ENCODE results near the gene HIC1. TPM values are rescaled to one million over a fixed set of nuclear protein-coding genes. Genes with fewer than 3 reads are reported as not detected.

Gene HIC1
- polyA plus RNA-seq, 1 of the 3 experiments (the other 2 are of a cell fraction): 6.4 TPM

DNA sequence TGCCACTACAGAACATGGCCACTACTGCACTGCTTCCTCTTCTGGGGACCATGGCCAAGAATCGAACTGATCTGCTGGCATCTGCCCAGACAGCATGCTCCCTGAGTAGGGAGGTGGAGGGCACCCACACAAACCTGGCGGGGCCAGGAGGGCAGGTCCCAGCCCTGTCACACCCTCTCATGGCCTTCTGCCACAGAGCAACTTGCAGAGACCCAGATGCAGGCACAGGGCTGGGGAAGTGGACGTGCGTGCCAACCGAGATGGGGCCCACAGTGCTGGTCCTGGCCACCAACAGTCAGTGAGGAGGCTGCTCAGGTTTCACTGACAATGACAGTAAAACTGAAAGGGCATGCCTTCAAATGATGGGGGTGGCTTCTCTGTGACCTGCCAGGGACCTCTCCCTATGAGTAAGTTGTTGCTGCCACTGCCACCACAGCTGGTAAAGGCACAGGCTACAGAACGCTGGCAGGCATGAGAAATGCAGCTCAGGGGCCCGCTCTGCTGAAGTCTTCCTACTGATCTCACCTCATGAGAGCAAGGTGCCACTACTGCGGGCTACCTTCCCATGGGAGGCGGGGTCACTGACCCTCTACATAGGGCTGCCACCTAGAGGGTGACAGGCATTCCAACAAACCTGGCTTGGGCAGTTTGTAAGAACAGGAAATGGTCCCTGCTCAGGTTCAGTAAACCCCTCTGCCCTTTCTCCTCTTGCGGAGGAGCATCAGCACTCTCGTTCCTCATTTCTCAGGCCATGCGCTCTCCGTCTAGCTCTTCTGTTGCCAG is 15.5 kb downstream of the HIC1 start:
- TF ChIP-seq MXI1 (IDR thresholded peaks at IDR 0.05; ENCODE audit: low read depth, low read length): no peak
- no peak for TF ChIP-seq FOXM1 (IDR thresholded peaks at IDR 0.05; ENCODE audit: low read depth)
- no peak for TF ChIP-seq RXRA (IDR thresholded peaks at IDR 0.05; ENCODE audit: borderline replicate concordance, low read depth)
- TF ChIP-seq RAD21 (IDR thresholded peaks at IDR 0.05; ENCODE audit: low read length): no peak
- TF ChIP-seq SMC3 (IDR thresholded peaks at IDR 0.05; ENCODE audit: low read depth, low read length): no peak
- TF ChIP-seq NFIC (IDR thresholded peaks at IDR 0.05; ENCODE audit: borderline replicate concordance): no peak
- H3K4me3 ChIP-seq (ENCODE audit: low read depth in 2 of 2, low read length in 1 of 2): no peak overlapping the region
- POLR2A ChIA-PET: no interaction called here
- no peaks in the 10 kb centered on the region for H3K9me2 ChIP-seq
- no peak overlapping the region for H3K4me2 ChIP-seq
- no peak overlapping the region for H2AFZ ChIP-seq (ENCODE audit: low read depth)
- H3K79me2 ChIP-seq (ENCODE audit: insufficient read depth): no peaks in the 10 kb centered on the region
- H3K9me3 ChIP-seq: no peaks in the 10 kb centered on the region
- DNase-seq: no peak
- CTCF ChIA-PET: interaction anchor here (1.0 to 4.5 kb wide), 4 partner anchors 11 to 106 kb away, joined by 3 to 28 read pairs (median 3); partner anchors contain the start of gene HIC1
- peaks cover 17% of the 10 kb centered on the region for H3F3A ChIP-seq (replicated peaks; ENCODE audit: insufficient read depth)
- H3K27ac ChIP-seq (ENCODE audit: low read depth in 2 of 2, low read length in 1 of 2): peak overlapping the region in 1 of 2 experiments; percentile 8; a peak in 1 of 4 replicates
- no peaks in the 10 kb centered on the region for H4K20me1 ChIP-seq (ENCODE audit: insufficient read depth)
- no peaks in the 10 kb centered on the region for H3K27me3 ChIP-seq (ENCODE audit: insufficient read depth)
- peaks cover 27 to 49% of the 10 kb centered on the region in 2 experiments; a peak in 3 of 4 replicates for H3K4me1 ChIP-seq (ENCODE audit: control insufficient read depth in 1 of 2, insufficient read depth in 2 of 2, low read depth in 1 of 2, low read length in 1 of 2)
- no peak overlapping the region for H3K9ac ChIP-seq
- H3K36me3 ChIP-seq (replicated peaks in 1 of 2; ENCODE audit: control insufficient read depth in 1 of 2, insufficient read depth in 2 of 2, low read length in 1 of 2): peaks cover 17 to 20% of the 10 kb centered on the region in 2 experiments
- WGBS (ENCODE audit: low lambda C conversion rate): 82% methylated on average over 9 of the region's 13 CpGs

GRCh38 chr17:2071024-2071385 is 16.1 kb downstream of the HIC1 start:
- CTCF ChIA-PET: interaction anchor here (0.9 to 4.5 kb wide), 4 partner anchors 17 to 350 kb away, joined by 3 to 28 read pairs (median 3); partner anchors contain the start of gene HIC1
- POLR2A ChIA-PET: no interaction called here
- WGBS (ENCODE audit: low lambda C conversion rate): 94% methylated on average over 4 of the region's 6 CpGs

GRCh38 chr17:2071455-2072281 is 16.8 kb downstream of the HIC1 start:
- no peak overlapping the region for H3K4me2 ChIP-seq
- no peaks in the 10 kb centered on the region for H3K27me3 ChIP-seq (ENCODE audit: insufficient read depth)
- H3K79me2 ChIP-seq (ENCODE audit: insufficient read depth): no peaks in the 10 kb centered on the region
- H3F3A ChIP-seq (replicated peaks; ENCODE audit: insufficient read depth): peaks cover 17% of the 10 kb centered on the region
- H3K9me2 ChIP-seq: no peaks in the 10 kb centered on the region
- H4K20me1 ChIP-seq (ENCODE audit: insufficient read depth): no peaks in the 10 kb centered on the region
- H3K36me3 ChIP-seq (replicated peaks in 1 of 2; ENCODE audit: control insufficient read depth in 1 of 2, insufficient read depth in 2 of 2, low read length in 1 of 2): peaks cover 14% of the 10 kb centered on the region in 2 experiments
- H3K9me3 ChIP-seq: no peaks in the 10 kb centered on the region
- POLR2A ChIA-PET: no interaction called here
- CTCF ChIA-PET: interaction anchor here (0.6 to 4.5 kb wide), 5 partner anchors 17 to 350 kb away, joined by 3 to 28 read pairs (median 3); partner anchors contain the start of gene HIC1
- no peak for DNase-seq
- H3K27ac ChIP-seq (ENCODE audit: low read depth in 2 of 2, low read length in 1 of 2): no peak overlapping the region
- H3K9ac ChIP-seq: no peak overlapping the region
- 90% methylated on average over 30 of the region's 31 CpGs for WGBS (ENCODE audit: low lambda C conversion rate)
- H3K4me1 ChIP-seq (ENCODE audit: control insufficient read depth in 1 of 2, insufficient read depth in 2 of 2, low read depth in 1 of 2, low read length in 1 of 2): peaks cover 25 to 61% of the 10 kb centered on the region in 2 experiments; a peak in 3 of 4 replicates
- no peak overlapping the region for H3K4me3 ChIP-seq (ENCODE audit: low read depth in 2 of 2, low read length in 1 of 2)
- no peak overlapping the region for H2AFZ ChIP-seq (ENCODE audit: low read depth)
- no peak for TF ChIP-seq YY1 (IDR thresholded peaks at IDR 0.05; ENCODE audit: low read depth)
- TF ChIP-seq SMC3 (IDR thresholded peaks at IDR 0.05; ENCODE audit: low read depth, low read length): no peak
- TF ChIP-seq, protein P1, sequence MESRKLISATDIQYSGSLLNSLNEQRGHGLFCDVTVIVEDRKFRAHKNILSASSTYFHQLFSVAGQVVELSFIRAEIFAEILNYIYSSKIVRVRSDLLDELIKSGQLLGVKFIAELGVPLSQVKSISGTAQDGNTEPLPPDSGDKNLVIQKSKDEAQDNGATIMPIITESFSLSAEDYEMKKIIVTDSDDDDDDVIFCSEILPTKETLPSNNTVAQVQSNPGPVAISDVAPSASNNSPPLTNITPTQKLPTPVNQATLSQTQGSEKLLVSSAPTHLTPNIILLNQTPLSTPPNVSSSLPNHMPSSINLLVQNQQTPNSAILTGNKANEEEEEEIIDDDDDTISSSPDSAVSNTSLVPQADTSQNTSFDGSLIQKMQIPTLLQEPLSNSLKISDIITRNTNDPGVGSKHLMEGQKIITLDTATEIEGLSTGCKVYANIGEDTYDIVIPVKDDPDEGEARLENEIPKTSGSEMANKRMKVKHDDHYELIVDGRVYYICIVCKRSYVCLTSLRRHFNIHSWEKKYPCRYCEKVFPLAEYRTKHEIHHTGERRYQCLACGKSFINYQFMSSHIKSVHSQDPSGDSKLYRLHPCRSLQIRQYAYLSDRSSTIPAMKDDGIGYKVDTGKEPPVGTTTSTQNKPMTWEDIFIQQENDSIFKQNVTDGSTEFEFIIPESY (IDR thresholded peaks at IDR 0.05; ENCODE audit: borderline replicate concordance, low read depth): no peak
- TF ChIP-seq TEAD4 (IDR thresholded peaks at IDR 0.05; ENCODE audit: borderline replicate concordance, insufficient read depth): no peak
- TF ChIP-seq FOXM1 (IDR thresholded peaks at IDR 0.05; ENCODE audit: low read depth): no peak
- TF ChIP-seq MXI1 (IDR thresholded peaks at IDR 0.05; ENCODE audit: low read depth, low read length): no peak
- TF ChIP-seq RCOR1 (IDR thresholded peaks at IDR 0.05; ENCODE audit: low read length): no peak
- no peak for TF ChIP-seq CHD2 (IDR thresholded peaks at IDR 0.05; ENCODE audit: low read length, partially characterized antibody)
- no peak for TF ChIP-seq SIN3A (IDR thresholded peaks at IDR 0.05; ENCODE audit: borderline replicate concordance, low read depth, low read length)
- TF ChIP-seq NFIC (IDR thresholded peaks at IDR 0.05; ENCODE audit: borderline replicate concordance): no peak
- TF ChIP-seq TAF1 (IDR thresholded peaks at IDR 0.05; ENCODE audit: borderline replicate concordance, low read depth, low read length): no peak
- no peak for TF ChIP-seq ELF1 (IDR thresholded peaks at IDR 0.05)

More at GRCh38 chr17:2071024-2071385, 16.1 kb downstream of the HIC1 start:
- peaks cover 27 to 54% of the 10 kb centered on the region in 2 experiments; a peak in 3 of 4 replicates for H3K4me1 ChIP-seq (ENCODE audit: control insufficient read depth in 1 of 2, insufficient read depth in 2 of 2, low read depth in 1 of 2, low read length in 1 of 2)
- H3K36me3 ChIP-seq (replicated peaks in 1 of 2; ENCODE audit: control insufficient read depth in 1 of 2, insufficient read depth in 2 of 2, low read length in 1 of 2): peaks cover 14% of the 10 kb centered on the region in 2 experiments
- H3F3A ChIP-seq (replicated peaks; ENCODE audit: insufficient read depth): peaks cover 17% of the 10 kb centered on the region
- peak overlapping the region in 1 of 2 experiments; percentile 5; a peak in 1 of 4 replicates for H3K27ac ChIP-seq (ENCODE audit: low read depth in 2 of 2, low read length in 1 of 2)
- H3K9me2 ChIP-seq: no peaks in the 10 kb centered on the region
- H2AFZ ChIP-seq (ENCODE audit: low read depth): no peak overlapping the region
- H3K4me3 ChIP-seq (ENCODE audit: low read depth in 2 of 2, low read length in 1 of 2): no peak overlapping the region
- no peaks in the 10 kb centered on the region for H3K9me3 ChIP-seq
- H3K79me2 ChIP-seq (ENCODE audit: insufficient read depth): no peaks in the 10 kb centered on the region
- no peak for TF ChIP-seq MEF2A (IDR thresholded peaks at IDR 0.05; ENCODE audit: borderline replicate concordance, low read depth)
- no peak for TF ChIP-seq CHD2 (IDR thresholded peaks at IDR 0.05; ENCODE audit: low read length, partially characterized antibody)
- TF ChIP-seq RXRA (IDR thresholded peaks at IDR 0.05; ENCODE audit: borderline replicate concordance, low read depth): no peak
- TF ChIP-seq TEAD4 (IDR thresholded peaks at IDR 0.05; ENCODE audit: borderline replicate concordance, insufficient read depth): no peak
- no peak for TF ChIP-seq FOSL2 (IDR thresholded peaks at IDR 0.05; ENCODE audit: borderline replicate concordance, low read depth)
- no peak overlapping the region for H3K4me2 ChIP-seq
- DNase-seq: no peak
- no peaks in the 10 kb centered on the region for H3K27me3 ChIP-seq (ENCODE audit: insufficient read depth)
- H3K9ac ChIP-seq: no peak overlapping the region
- no peaks in the 10 kb centered on the region for H4K20me1 ChIP-seq (ENCODE audit: insufficient read depth)

All from SK-N-SH (cell line).